Choroid plexus epithelial cell (primary cell): Measurements from ENCODE around the gene KRTAP20-3.

Experiments used
- DNase-seq: peaks from one replicate; pipeline ENCODE4 v3.0.0-alpha.2; 2010; ENCODE audit warnings: low read depth
- H3K4me3 ChIP-seq: 2 replicates; pipeline ENCODE4 v1.5.1; 2011; ENCODE audit warnings: low read depth, mild to moderate bottlenecking, control low read depth, low read length, moderate library complexity
- TF ChIP-seq, protein P1 (sequence below): conservative IDR thresholded peaks from 2 replicates; pipeline ENCODE4 v1.5.1; 2011; ENCODE audit warnings: low read depth, mild to moderate bottlenecking, control low read depth, inconsistent platforms, low read length, moderate library complexity

KRTAP20-3 gene

GRCh38 chr21:30642564-30642963 is at the start of gene KRTAP20-3:
TSS of gene KRTAP20-3 (plus strand) at chr21:30642864.
- TF ChIP-seq, protein P1, sequence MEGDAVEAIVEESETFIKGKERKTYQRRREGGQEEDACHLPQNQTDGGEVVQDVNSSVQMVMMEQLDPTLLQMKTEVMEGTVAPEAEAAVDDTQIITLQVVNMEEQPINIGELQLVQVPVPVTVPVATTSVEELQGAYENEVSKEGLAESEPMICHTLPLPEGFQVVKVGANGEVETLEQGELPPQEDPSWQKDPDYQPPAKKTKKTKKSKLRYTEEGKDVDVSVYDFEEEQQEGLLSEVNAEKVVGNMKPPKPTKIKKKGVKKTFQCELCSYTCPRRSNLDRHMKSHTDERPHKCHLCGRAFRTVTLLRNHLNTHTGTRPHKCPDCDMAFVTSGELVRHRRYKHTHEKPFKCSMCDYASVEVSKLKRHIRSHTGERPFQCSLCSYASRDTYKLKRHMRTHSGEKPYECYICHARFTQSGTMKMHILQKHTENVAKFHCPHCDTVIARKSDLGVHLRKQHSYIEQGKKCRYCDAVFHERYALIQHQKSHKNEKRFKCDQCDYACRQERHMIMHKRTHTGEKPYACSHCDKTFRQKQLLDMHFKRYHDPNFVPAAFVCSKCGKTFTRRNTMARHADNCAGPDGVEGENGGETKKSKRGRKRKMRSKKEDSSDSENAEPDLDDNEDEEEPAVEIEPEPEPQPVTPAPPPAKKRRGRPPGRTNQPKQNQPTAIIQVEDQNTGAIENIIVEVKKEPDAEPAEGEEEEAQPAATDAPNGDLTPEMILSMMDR, result no peak
- no peak within 1 kb of the TSS for H3K4me3 ChIP-seq
- no peak for DNase-seq

DNA sequence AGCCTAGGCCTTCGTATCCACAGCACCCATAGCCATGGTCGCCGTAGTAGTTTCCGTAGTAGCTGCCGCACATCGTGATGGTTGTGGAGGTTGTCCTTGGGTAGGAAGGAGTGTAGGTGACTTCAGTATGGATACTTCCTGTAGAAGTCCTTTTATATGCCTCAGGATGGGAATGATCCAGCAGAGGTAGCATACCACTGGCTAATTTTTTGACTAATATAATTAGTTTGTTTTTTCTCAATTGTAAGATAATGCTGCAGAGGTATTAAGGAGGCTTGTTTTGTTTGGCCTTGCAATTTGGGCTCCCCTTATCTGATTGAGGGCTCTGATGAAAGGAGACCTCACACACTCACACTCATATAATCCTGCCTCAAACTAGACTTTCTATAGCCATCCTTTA is 43.9 kb upstream of the KRTAP20-3 start, which contains the start of gene KRTAP6-2:
KRTAP6-2 (minus strand) TSS at position 101 of the 400 bp plus-strand sequence; CDS start at position 73, 28 bp downstream.
- DNase-seq, result no peak
- TF ChIP-seq, protein P1, result no peak
- H3K4me3 ChIP-seq, result no peak within 1 kb of the TSS

- TF ChIP-seq, protein P1, result no peak
- no peak within 1 kb of the TSS for H3K4me3 ChIP-seq
Measured at GRCh38 chr21:30600787-30601186, 41.9 kb upstream of the KRTAP20-3 start, which contains the start of gene KRTAP22-1. TSS of gene KRTAP22-1 (plus strand) at chr21:30601087.

GRCh38 chr21:30605968-30606367 is 36.7 kb upstream of the KRTAP20-3 start:
- no peak overlapping the region for H3K4me3 ChIP-seq
- TF ChIP-seq, protein P1, result no peak
- no peak for DNase-seq

More at GRCh38 chr21:30600787-30601186, 41.9 kb upstream of the KRTAP20-3 start, which contains the start of gene KRTAP22-1:
- DNase-seq, result no peak

DNA sequence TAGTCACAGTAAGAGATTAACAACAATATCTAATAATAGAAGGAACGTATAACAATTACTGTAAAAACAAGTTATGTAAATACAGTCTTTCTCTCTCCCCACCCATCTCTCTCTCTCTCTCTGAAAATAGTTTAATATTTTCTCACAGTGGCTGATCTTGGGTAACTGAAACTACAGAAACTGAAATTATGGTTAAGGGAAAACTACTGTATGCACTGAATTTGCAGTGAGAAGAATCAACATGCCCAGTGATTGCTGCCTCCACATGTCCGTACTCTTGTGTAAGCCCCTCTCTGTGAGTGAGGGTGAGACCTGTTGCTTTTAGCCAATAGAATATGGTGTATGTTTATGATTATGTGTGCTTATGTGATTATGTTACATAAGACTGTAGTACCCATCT is 30.5 kb upstream of the KRTAP20-3 start:
- TF ChIP-seq, protein P1, result no peak
- no peak overlapping the region for H3K4me3 ChIP-seq
- DNase-seq, result no peak

DNA sequence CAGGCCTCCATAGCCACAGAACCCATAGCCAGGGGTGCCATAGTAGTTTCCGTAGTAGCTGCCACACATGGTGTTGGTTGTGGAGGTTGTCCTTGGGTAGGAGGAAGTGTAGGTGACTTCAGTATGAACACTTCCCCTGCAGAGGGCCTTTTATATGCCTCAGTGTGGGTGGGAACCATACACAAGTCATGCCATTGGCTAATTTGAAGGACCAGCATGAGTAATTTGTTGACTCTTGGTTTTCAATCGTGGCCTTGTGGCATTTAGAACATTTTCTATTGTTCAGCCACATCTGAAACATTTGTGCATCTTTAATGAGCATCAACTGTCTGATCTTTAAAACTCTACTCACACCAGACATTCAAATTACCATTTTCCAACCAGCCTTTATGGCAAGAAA is 28.8 kb upstream of the KRTAP20-3 start, which contains the start of gene KRTAP6-1:
KRTAP6-1 (minus strand) TSS at position 95 of the 400 bp plus-strand sequence; CDS start at position 69, 26 bp downstream.
- no peak within 1 kb of the TSS for H3K4me3 ChIP-seq
- TF ChIP-seq, protein P1, result no peak
- no peak for DNase-seq

DNA sequence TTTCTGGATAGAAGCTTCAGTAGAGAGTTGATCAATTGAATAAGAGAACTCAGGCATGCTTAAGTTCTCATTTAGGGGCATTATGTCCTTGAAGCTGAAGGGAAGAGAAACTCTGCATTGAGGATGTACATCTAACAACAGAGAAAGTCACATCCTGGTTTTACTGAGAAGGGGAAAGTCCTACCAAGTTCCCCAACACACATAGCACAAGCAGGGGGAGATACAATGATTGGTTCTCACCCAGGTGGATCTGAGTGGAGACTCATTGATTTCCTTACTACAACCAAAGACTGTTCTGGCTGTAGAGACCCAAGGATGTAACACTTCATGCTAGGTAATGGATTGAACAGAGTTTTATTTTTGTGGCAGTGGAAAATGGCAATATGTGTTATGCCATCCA is 27.5 kb upstream of the KRTAP20-3 start:
- TF ChIP-seq, protein P1, result no peak
- H3K4me3 ChIP-seq, result no peak overlapping the region
- no peak for DNase-seq
